Measurements from ENCODE around the gene HSD17B2. TPM values are rescaled to one million over a fixed set of nuclear protein-coding genes. Genes with fewer than 3 reads are reported as not detected.
A peak's percentile ranks its signal among the peaks of the same experiment; 100 is the strongest.
"Not testable (repeated sequence)": the region's sequence is repeated elsewhere in the genome, so short reads cannot be mapped to it uniquely, and the experiment has no call there.

The HSD17B2 gene
- 155 and 398 TPM in 2 replicates for total RNA-seq

DNA sequence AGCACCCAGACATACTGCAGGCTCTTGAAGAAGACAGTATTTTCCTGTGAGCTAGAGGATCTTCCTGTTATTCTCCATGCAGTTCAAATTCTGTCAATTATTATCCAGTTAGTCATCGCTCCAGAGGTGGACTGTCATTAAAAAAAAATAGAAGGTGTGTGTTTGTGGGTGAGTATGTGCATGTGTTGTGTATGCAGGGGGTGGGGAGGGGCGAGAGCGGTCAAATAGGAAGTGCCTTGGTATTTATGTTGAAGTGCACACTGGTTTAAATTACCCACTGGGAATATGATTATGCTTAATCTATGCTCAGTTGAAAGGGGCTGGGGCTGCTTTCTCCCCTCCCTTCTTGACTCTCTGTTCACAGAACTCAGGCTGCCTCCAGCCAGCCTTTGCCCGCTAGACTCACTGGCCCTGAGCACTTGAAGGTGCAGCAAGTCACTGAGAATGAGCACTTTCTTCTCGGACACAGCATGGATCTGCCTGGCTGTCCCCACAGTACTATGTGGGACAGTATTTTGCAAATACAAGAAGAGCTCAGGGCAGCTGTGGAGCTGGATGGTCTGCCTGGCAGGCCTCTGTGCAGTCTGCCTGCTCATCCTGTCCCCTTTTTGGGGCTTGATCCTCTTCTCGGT lies at the start of gene HSD17B2:
HSD17B2 (plus strand) TSS at position 273 of the 632 bp plus-strand sequence; CDS start at position 445, 172 bp downstream.
- DNase-seq (ENCODE audit: low read depth in 2 of 2) = peak; percentile 76 to 81

DNA sequence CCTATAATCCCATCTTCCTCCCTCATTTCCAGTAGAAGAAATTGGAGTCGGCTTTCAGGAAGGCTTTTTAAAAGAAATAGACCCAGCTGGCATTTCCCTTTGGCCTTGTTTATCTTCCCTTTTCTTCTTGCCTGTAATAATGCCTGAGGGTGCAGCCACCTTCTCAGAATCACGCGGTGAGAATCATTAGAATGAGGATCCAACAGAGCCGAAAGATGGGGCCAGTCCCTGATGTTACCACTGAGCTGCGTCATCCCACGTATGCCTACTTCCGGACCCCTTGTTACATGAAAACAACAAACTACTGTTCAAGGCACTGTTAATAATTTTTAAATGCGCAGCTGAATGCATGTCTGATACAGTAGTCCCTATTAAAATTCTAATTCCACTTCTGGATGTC lies 47.9 kb upstream of the HSD17B2 start:
- no peak for DNase-seq (ENCODE audit: low read depth in 2 of 2)

- DNase-seq (ENCODE audit: low read depth in 2 of 2) = no peak
These were observed 47.3 kb upstream of the HSD17B2 start for GRCh38 chr16:81987706-81988105.

- no peak for DNase-seq (ENCODE audit: low read depth in 2 of 2)
These were observed 42.2 kb upstream of the HSD17B2 start for GRCh38 chr16:81992859-81993258.

- DNase-seq (ENCODE audit: low read depth in 2 of 2) = no peak
These were observed 40.6 kb upstream of the HSD17B2 start for GRCh38 chr16:81994485-81994884.

DNA sequence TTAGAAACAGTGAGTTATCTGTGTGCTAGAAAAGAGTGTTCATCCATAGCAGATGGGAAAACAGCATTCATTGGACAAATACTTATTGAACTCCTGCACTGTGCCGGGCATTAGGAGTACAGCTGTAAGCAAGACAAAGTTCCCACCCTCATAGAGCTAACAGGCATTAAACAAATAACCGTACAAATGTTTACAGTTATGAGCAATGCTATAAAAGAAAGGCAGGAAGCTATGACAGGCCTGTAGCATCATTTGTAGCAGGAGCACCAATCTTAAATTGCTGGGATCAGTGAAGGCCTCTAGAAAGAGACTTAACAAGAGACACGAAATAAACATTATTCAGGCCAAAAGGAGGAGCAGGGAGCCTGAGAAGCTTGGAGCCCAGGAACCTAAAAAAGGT lies 39.4 kb upstream of the HSD17B2 start:
- DNase-seq (ENCODE audit: low read depth in 2 of 2) = peak; percentile 53 to 92

DNA sequence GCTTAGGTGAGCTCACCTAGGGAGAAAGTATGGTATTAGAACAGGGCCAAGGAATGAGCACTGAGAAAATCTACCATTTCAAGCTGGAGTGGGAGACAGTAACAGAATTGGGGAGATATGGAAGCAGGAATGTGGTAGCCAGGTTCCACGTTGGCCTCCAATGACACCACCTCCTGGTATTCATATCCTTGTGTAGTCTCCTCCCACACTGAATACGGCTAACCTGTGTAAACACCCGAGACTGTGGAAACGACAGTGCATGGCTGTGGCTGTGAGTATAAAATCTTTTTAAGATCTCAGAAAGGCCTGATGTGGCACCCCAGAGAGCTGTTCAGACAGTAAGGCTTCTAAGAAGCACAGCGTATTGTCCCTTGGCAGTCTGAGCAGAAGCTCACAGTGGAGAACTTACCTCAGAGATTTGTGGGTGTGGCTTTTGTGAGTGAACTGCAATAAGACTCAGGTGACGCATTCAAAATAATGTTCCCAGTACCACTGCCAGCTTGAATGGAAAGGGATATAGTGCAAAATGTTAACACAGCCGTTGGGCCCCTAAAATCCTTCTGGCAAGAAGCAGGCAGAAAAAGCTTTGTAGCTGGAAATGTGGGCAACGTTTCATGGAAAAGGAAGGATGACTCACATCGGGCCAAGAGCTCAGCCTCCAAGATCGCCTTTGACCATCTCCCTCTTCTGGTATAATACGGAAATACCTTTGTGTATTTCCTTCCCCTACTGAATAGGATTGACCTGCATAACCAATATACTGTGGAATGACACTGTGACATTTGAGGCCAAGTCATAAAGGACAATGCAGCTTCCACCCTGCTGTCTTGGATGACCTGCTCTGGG lies 38.2 kb upstream of the HSD17B2 start:
- peak; percentile 81 to 90 for DNase-seq (ENCODE audit: low read depth in 2 of 2)

DNA sequence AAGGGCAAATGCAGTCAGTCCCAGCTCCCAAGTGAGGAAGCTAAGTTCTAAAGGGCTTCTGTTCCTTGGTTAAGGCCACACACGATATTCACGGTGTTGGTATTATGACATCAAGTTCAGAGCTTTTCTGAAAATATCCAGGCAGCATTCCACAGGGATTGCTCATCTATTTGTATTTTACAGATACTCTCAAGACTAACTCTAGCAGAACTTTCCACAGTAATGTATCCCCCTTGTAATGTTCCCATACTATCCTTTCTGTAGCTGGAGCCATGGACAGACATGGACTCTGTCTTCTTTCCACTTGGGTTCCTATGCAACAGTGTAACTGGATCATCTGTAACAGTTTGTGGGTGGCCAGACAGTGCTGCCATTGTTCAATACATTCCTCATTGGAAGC lies 37.3 kb upstream of the HSD17B2 start:
- DNase-seq (ENCODE audit: low read depth in 2 of 2) = peak; percentile 55 to 85

- no peak for DNase-seq (ENCODE audit: low read depth in 2 of 2)
These were observed 32.2 kb upstream of the HSD17B2 start for GRCh38 chr16:82002831-82003230.

DNA sequence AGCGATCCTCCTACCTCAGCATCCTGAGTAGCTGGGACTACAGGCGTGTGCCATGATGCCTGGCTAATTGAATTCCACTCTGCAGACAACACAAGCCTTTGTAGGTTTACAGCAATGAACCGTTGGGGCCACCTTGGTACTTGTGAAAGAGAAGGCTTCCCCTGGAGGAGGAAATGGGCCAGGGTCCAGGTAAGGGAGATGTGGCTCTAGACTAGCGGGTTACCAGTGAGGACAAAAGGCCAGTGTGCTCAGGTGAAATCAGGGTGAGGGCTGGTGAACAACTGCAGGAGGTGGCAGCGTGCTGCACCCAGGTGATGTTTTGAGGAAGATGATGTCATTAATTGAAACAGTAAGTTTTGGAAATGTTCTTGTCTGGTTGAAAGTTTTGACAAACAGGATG lies 30.5 kb upstream of the HSD17B2 start:
- DNase-seq (ENCODE audit: low read depth in 2 of 2) = no peak

DNA sequence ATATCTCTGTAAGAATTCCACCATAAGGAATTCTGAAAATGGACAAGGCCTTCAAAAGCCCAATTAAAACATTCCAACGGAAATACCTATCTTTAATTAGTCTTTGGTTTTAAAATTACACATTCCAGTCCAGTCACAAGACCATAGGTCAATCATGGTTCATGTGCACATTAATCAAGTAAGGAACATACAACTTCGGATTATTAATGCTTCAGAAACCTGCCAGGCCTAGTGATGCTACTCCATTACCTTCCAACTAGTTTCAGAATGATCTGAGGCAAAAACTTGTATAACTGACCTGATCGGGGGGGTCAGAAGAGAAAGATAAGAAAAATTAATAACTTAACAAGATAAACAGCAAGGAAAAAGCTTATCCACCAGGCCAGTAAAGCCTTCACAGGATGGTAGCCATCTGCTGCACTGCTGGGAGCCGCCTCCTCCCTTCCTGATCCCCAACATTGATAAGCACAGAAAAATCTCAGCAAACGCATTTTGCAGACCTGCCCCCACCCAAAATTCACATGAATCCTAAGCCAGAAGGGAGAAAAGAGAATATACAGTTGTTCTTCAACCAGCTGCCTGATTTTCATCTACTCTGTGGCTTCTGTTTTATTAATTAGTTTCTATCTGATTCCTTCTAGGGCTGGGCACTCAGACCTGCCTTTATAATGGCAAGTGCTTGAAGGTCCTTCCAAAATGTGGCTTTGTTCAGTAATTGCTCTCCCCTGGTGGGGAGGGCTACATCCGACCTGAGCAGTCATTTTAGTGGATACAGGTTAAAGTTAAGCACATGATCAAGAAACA lies 29.8 kb upstream of the HSD17B2 start:
- peak in 1 of 2 donors; percentile 65 for DNase-seq (ENCODE audit: low read depth in 2 of 2)

DNA sequence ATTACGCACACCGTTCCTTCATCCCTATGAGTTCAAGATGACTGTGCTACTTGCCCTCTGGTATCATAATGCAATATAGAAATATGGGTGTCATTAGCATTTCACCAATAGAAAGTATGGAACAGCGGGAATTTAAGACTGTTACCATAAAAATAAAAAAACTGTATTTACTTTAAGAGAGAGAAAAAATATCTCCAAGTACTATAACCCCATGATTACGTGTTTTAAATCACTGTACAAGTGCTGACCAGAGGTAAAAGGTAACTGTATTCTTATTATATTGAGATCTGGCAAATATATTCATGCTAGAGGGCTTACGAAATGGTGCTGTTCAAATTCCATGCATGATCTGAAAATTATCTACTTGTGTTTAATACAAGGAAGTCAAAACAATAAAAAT lies 29.0 kb upstream of the HSD17B2 start:
- no peak for DNase-seq (ENCODE audit: low read depth in 2 of 2)

DNA sequence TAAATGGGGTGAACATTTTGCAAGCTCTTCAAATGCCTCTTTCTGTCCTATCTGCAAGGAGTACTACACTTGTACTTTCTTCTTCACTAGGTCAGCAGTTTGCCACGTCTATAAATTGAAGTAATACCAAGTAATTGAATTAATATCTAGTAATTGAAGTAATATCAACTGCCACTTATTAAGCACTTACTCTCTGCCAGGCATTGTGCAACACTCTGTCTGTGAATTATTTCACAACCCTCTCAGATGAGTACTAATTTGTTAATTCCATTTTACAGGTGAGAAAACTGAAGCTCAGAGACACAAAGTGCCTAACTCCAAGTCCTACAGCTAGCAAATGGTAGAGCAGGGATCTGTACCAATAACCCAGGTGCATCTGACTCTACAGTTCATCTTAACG lies 27.9 kb upstream of the HSD17B2 start:
- DNase-seq (ENCODE audit: low read depth in 2 of 2) = no peak

DNA sequence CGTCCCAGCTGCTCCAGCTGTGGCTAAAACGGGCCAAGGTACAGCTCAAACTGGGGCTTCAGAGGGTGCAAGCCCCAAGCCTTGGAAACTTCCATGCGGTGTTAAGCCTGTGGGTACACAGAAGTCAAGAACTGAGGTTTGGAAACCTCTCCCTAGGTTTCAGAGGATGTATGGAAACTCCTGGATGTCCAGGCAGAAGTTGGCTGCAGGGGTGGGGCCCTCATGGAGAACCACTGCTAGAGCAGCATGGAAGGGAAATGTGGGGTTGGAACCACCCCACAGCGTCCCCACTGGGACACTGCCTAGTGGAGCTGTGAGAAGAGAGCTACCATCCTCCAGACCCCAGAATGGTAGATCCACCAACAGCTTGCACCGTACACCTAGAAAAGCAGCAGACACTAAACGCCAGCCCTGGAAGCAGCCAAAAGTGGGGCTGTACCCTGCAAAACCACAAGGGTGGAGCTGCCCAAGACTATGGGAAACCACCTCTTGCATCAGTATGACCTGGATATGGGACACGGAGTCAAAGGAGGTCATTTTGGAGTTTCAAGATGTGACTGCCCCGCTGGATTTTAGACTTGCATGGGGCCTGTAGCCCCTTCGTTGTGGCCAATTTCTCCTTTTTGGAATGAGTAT lies 26.0 kb upstream of the HSD17B2 start:
- no peak for DNase-seq (ENCODE audit: low read depth in 2 of 2)

DNA sequence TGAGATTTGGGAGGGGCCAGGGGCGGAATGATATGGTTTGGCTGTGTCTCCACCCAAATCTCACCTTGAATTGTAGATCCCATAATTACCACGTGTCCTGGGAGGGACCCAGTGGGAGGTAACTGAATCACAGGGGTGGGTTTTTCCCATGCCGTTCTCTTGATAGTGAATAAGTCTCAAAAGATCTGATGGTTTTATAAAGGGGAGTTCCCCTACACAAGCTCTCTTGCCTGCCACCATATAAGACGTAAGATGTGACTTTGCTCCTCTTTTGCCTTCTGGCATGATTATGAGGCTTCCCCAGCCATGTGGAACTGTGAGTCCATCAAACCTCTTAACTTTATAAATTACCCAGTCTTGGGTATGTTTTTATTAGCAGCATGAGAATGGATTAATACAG lies 25.3 kb upstream of the HSD17B2 start:
- not testable (repeated sequence) for DNase-seq (ENCODE audit: low read depth in 2 of 2)

- DNase-seq (ENCODE audit: low read depth in 2 of 2) = no peak
These were observed 24.4 kb upstream of the HSD17B2 start for GRCh38 chr16:82010649-82011048.

DNA sequence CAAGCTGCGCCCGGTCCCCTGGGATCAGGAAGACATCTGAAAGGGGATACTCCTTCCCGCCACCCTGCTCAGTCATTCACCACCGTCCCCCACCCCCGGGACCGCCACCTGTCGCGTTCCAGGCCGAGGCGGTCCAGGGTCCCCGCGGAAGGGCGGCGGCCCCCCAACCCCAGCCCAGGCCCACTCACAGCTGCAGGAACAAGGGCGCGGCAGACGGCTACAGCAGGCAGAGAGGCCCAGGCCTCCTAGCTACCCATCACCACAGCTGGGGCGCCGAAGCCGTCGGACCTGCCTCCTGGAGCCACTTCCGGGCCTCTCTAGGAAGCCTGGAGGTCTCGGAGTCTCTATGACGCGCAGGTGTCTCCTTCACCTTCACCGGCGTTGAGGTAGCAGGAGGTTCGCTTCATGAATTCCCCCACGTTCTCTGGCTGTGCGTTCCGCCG lies 23.8 kb upstream of the HSD17B2 start, which contains the start of gene SDR42E1:
SDR42E1 (minus strand) TSS at position 272 of the 443 bp plus-strand sequence. CDS start 10,612 bp downstream, outside the sequence.
- peak in 1 of 2 donors; percentile 54 for DNase-seq (ENCODE audit: low read depth in 2 of 2)

DNA sequence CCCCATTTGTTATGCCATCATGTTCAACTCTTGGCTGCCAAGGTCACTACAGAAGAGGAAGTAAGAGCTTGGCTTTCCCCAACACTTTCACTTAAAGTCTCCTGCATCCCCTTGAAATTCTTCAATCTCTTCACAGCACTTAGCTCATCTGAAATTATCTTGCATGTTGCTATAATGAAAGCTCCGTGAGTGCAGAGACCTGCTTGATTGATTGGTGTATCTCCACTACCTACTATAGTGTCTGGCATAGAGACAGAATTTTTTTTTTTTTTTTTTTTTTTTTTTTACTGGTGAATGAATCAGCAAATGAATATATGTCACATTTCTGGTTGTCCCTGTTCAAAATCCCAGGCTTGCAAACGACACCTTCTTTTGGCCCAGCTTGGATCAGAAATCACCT lies 21.9 kb upstream of the HSD17B2 start:
- no peak for DNase-seq (ENCODE audit: low read depth in 2 of 2)

DNA sequence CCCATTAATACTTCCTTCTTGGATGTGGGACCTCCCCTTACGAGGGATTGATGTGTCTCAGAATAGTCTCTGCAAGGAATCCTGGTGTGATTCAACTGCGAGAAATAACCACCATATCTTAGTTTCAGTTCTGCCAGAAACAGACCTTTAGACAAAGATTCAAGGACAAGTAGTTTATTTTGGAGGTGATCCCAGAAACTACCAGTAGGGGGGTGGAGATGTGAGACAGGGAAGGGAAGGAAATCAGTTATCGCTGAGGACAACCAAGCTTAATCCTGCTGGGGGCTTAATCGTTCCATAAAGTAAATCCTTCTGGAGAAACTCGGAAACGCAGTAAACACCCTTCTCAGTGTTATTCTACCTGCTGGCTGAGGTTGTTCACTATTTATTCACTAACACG lies 18.8 kb upstream of the HSD17B2 start:
- peak in 1 of 2 donors; percentile 79 for DNase-seq (ENCODE audit: low read depth in 2 of 2)

DNA sequence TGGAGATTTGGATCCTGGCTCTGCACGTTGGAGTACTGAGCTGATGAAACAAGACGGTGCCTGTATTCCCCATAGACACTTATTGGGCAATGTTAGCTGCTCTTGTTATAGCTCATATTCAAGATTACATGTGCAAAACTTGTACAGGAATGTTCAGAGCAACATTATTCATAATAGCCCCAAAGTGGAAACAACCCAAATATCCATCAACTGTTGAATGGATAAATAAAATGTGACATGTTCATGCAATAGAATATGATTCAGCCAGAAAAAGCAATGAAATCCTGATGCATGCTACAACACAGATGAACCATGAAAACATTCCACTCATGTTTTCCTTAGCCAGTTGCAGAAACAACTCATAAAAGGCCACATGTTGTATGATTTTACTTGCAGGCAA lies 18.1 kb upstream of the HSD17B2 start:
- no peak for DNase-seq (ENCODE audit: low read depth in 2 of 2)

GRCh38 chr16:82017911-82018568 lies 17.0 kb upstream of the HSD17B2 start:
- DNase-seq (ENCODE audit: low read depth in 2 of 2) = no peak

All from lung microvascular endothelial cell (primary cell).